Gastrocnemius medialis (tissue), 4 donors: ENCODE data around the gene SCAP.

ENCODE experiments used
- CTCF ChIP-seq, 5 experiments: fragments of 450-650 bp in 3 of 5; fragments of 200-600 bp in 2 of 5; sonication (generic) in 2 of 5; IDR thresholded peaks in 4 of 5; conservative IDR thresholded peaks in 1 of 5; 1 replicate in 4 of 5; 2 replicates in 1 of 5; pipeline ENCODE4 v1.5.1; 2016 to 2019; ENCODE audit warnings: antibody characterized with exemption in 5 of 5, mild to moderate bottlenecking in 3 of 5, moderate library complexity in 3 of 5
- POLR2A ChIP-seq, 2 donors: fragments of 450-650 bp; IDR thresholded peaks; one replicate each; pipeline ENCODE4 v1.6.1; 2017; ENCODE audit warnings: antibody characterized with exemption in 2 of 2, mild to moderate bottlenecking in 2 of 2, moderate library complexity in 2 of 2

GRCh38 chr3:47475029-47475569, 642 bp downstream of the SCAP start:
- no peak for TF ChIP-seq CTCF (IDR thresholded peaks at IDR 0.05 in 4 of 5, conservative IDR thresholded peaks at IDR 0.05 in 1 of 5)
- no peak for TF ChIP-seq POLR2A (IDR thresholded peaks at IDR 0.05)
